Activated T-cell treated with anti-CD3 and anti-CD28 coated beads, Interleukin-2, amount 50 U/mL, for 72 hours (primary cell): ENCODE measurements around the gene SNAI1. TPM values are rescaled to one million over a fixed set of nuclear protein-coding genes. Genes with fewer than 3 reads are reported as not detected.
"Not testable (repeated sequence)": the region's sequence is repeated elsewhere in the genome, so short reads cannot be mapped to it uniquely, and the experiment has no call there.

ENCODE experiments used
- ATAC-seq, 2 donors: fragments of 150-1000 bp; cut with Tn5 transposase; replicated peaks in 1 of 2; 2 replicates each; pipeline ENCODE4 v1.10.0; 2021; ENCODE audit warnings: moderate library complexity in 2 of 2, mild to moderate bottlenecking in 1 of 2
- DNase-seq, 2 donors: peaks; one replicate each; pipeline ENCODE4 v3.0.0; 2021 to 2022; ENCODE audit warnings: mixed read lengths in 1 of 2
- H3K27ac Mint-ChIP-seq: one replicate; pipeline ENCODE4 v1.8.0; 2022; ENCODE audit warnings: mild to moderate bottlenecking, moderate library complexity, mixed read lengths
- H3K27me3 Mint-ChIP-seq: one replicate; pipeline ENCODE4 v1.8.0; 2022; ENCODE audit warnings: low read depth, mixed read lengths
- H3K36me3 Mint-ChIP-seq, 2 donors: one replicate each; pipeline ENCODE4 v1.8.0; 2022; ENCODE audit warnings: mixed read lengths in 2 of 2, mild to moderate bottlenecking in 1 of 2; ENCODE audit not compliant: insufficient read depth in 2 of 2
- H3K4me1 Mint-ChIP-seq: one replicate; pipeline ENCODE4 v1.8.0; 2022; ENCODE audit warnings: low read depth, mixed read lengths
- H3K4me3 Mint-ChIP-seq, 2 donors: one replicate each; pipeline ENCODE4 v1.8.0; 2022; ENCODE audit warnings: mild to moderate bottlenecking in 2 of 2, mixed read lengths in 2 of 2, moderate library complexity in 2 of 2
- H3K9me3 Mint-ChIP-seq, 2 donors: one replicate each; pipeline ENCODE4 v1.8.0; 2022; ENCODE audit warnings: mixed read lengths in 2 of 2
- total RNA-seq, 2 donors: library from RNA; stranded (reverse); gene quantifications; one replicate each; pipeline ENCODE4 v1.2.3, GENCODE V29; 2022

The SNAI1 gene
- total RNA-seq, 2 donors from 2014 or later = 1.3 TPM

DNA sequence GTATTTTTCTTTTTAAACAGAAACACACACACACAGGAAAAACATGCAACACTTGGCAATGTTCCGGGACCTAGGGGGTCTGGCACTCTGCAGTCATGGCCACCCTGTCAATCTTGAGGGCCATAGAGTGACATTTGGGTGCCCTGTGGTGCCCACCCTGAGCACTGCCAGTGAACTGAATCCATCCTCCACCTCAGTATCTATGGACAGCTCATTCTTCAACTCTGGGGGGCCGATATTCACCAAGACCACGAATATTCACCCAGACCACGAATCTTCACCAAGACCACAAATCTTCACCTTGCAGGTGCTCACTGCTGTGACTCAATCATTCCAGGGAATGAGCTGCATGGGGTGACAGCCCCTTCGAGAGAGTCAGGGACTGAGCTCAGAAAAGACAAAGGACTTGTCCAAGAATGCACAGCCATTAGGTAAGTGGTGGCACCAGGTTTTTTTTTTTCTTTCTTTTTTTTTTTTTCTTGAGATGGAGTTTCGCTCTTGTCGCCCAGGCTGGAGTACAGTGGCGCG, 19.1 kb downstream of the SNAI1 start:
- peaks cover 20% of the 10 kb centered on the region for H3K27me3 Mint-ChIP-seq
- peaks cover 45% of the 10 kb centered on the region for H3K4me1 Mint-ChIP-seq
- peak overlapping the region; percentile 36 for H3K27ac Mint-ChIP-seq
- no peak overlapping the region for H3K4me3 Mint-ChIP-seq
- ATAC-seq (peak; percentile 28 to 71), DNase-seq (peak; percentile 13 to 44)
- no peaks in the 10 kb centered on the region for H3K9me3 Mint-ChIP-seq
- no peaks in the 10 kb centered on the region for H3K36me3 Mint-ChIP-seq

DNA sequence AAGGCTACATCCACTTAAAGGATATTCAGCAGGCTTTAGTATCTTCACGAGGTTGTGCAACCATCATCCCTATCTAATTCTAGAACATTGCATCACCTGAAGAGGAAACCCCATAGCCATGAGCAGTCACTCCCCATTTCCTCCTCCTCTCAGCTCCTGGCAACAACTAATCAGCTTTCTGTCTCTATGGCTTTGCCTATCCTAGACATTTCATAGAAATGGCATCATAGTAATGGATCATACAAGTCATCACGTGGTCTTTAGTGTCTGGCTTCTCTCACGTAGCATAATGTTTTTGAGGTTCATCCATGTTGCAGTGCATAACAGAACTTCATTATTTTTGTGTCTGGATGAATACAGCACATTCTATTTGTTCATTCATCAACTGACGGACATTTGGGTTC, 20.5 kb downstream of the SNAI1 start:
- no peak overlapping the region for H3K27ac Mint-ChIP-seq
- no peaks in the 10 kb centered on the region for H3K36me3 Mint-ChIP-seq

DNA sequence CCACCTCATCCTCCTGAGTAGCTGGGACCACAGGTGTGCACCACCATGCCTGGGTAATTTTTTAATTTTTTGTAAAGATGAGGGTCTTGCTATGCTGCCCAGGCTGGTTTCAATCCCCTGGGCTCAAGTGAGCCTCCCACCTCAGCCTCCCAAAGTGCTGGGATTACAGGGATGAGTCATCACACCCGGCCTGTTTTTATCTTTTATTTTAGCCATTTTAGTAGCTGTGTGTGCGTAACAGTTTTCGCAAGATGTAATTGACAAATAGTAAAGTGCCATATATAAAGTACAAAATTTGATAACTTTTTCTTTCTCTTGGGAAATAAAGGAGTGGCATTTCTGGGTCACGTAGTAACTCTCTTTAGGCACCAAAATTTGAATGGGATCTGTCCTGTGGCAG, 21.4 kb downstream of the SNAI1 start:
- Mint-ChIP-seq H3K4me3 (no peak overlapping the region), H3K4me1 (peaks cover 38% of the 10 kb centered on the region), H3K27ac (no peak overlapping the region), H3K27me3 (peaks cover 9% of the 10 kb centered on the region), H3K9me3 (no peaks in the 10 kb centered on the region), H3K36me3 (no peaks in the 10 kb centered on the region)
- DNase-seq (no peak), ATAC-seq (no peak)

More for the DNA sequence above, 20.5 kb downstream of the SNAI1 start:
- Mint-ChIP-seq H3K27me3 (peaks cover 9% of the 10 kb centered on the region), H3K4me3 (no peak overlapping the region), H3K4me1 (peaks cover 45% of the 10 kb centered on the region), H3K9me3 (no peaks in the 10 kb centered on the region)
- ATAC-seq (peak; percentile 53 to 78), DNase-seq (no peak)

DNA sequence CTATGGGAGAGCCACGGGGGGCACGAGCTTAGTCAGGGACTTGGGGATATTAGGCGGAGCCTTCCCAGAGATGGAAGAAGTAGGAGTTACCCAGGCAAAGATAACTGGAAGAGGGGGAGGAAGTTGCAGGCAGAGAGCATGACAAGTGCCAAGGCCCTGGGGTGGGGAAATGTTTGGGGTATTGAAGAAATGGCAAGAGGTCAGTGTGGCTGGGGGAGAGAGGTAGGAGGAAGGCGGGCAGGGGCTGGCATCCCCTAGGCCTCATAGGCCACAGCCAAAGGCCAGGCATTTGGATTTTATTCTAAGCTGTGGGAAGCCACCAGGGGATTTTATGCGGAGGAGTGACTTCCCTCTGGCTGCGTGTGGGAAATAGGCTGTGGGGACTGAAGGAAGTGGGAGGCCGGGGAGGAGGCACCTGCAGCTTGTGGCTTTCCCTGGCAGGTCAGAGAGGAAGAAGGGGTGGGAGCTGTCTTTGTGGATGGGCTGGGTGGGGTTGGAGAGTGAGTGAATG, 22.7 kb downstream of the SNAI1 start:
- DNase-seq (no peak), ATAC-seq (no peak)
- peaks cover 31% of the 10 kb centered on the region for H3K4me1 Mint-ChIP-seq
- H3K27me3 Mint-ChIP-seq = peaks cover 9% of the 10 kb centered on the region
- no peaks in the 10 kb centered on the region for H3K36me3 Mint-ChIP-seq
- H3K4me3 Mint-ChIP-seq = peak overlapping the region in 1 of 2 donors; percentile 27
- H3K9me3 Mint-ChIP-seq = no peaks in the 10 kb centered on the region
- no peak overlapping the region for H3K27ac Mint-ChIP-seq

DNA sequence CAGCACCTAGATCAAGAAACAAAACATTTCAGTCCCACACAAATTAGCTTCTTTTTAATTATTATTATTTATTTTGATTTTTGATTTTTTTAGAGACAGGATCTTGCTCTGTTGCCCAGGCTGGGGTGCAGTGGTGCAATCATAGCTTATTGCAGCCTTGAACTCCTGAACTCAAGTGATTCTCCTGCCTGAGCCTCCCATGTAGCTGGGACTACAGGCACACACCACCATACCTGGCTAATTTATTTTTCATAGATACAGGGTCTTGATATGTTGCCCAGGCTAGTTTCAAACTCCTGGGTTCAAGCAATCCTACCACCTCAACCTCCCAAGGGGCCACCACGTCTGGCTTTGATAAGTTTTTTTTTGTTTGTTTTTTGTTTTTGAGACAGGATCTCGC, 24.6 kb downstream of the SNAI1 start:
- ATAC-seq = no peak
- H3K9me3 Mint-ChIP-seq = no peaks in the 10 kb centered on the region
- H3K4me1 Mint-ChIP-seq = peaks cover 18% of the 10 kb centered on the region
- DNase-seq = no peak
- H3K36me3 Mint-ChIP-seq = no peaks in the 10 kb centered on the region
- H3K27me3 Mint-ChIP-seq = peaks cover 14% of the 10 kb centered on the region
- H3K27ac Mint-ChIP-seq = no peak overlapping the region
- H3K4me3 Mint-ChIP-seq = no peak overlapping the region

DNA sequence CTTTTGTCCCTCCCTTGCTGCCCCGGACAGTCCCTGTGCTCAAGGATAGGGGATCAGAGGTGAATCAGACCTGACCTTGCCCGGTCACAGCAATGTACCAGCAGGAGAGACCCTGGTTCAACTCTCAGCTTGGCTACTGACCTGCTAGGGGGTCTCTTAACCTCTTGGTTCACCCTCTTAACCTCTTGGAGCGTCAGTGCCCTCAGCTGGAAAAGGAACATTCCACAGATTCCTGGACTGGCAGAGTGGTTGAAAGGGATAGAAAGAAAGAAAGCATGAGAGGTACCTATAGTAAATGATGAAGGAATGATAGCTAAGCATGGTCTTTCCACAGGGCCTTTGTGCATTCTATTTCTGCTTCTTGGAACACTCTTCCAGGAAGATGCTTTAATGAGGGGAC, 25.2 kb downstream of the SNAI1 start:
- H3K4me3 Mint-ChIP-seq = no peak overlapping the region
- H3K4me1 Mint-ChIP-seq = peaks cover 22% of the 10 kb centered on the region
- no peaks in the 10 kb centered on the region for H3K36me3 Mint-ChIP-seq
- H3K27ac Mint-ChIP-seq = no peak overlapping the region
- no peak for DNase-seq
- H3K9me3 Mint-ChIP-seq = no peaks in the 10 kb centered on the region
- H3K27me3 Mint-ChIP-seq = peaks cover 14% of the 10 kb centered on the region
- no peak for ATAC-seq

DNA sequence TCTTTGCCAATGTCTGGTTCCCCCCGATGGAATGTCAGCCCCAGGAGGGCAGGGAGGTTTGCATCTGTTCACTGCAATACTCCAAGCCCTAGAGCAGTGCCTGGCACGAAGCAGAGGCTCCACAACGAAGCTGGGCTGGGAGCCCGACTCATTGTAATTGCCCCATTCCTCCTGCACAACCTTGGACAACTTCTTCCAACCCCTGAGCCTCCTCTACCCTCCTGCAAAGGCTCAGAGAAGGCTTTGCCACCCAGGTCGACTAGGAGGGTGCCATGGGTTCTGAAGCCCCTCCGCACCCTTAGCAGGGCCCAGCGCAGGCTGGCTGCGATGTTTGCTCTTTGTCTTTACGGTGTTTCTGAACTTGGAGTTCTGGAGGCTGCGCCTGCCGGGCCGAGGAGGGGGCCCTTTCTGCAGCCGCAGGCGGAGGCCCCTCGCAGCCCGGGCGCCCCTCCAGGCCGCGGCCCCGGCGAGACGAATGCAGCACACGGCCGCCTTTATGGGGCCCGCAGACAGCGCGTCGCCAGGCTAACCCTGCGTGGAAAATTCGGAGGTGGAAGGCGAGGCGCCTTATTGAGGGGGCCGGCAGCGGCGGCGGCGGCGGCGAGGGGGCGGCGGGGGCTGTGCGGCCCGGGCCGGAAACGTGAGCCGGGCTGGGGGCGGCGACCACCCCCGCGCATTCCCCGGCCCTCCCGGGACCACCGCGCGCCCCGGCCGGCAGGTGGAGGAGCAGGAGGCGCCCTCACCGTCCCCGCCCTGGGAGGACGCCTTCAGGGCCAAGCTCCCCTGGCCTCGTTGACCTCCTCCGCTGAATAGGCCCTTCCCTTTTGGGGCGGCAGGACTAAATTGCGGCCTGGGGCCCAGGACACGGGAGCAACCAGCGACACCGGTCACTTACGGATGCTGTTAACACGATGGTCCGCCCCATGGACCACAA, 27.0 kb downstream of the SNAI1 start:
- ATAC-seq = no peak
- no peaks in the 10 kb centered on the region for H3K9me3 Mint-ChIP-seq
- no peak overlapping the region for H3K27ac Mint-ChIP-seq
- peaks cover 17% of the 10 kb centered on the region for H3K4me1 Mint-ChIP-seq
- DNase-seq = no peak
- H3K27me3 Mint-ChIP-seq = peaks cover 14% of the 10 kb centered on the region
- H3K4me3 Mint-ChIP-seq = no peak overlapping the region
- H3K36me3 Mint-ChIP-seq = no peaks in the 10 kb centered on the region

DNA sequence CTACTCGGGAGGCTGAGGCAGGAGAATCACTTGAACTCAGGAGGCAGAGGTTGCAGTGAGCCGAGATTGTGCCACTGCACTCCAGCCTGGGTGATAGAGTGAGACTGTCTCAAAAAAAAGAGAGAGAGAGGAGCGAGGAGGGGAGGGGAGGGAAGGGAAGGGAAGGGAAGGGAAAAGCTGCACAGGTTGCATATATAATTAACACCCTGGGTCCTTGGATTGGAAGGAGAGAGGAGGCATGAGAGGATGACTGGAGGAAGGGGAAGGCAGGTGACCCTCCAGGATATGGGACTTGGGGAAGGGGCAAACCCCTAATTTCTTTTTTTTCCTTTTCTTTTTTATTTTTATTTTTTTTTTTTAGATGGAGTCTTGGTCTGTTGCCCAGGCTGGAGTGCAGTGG, 28.8 kb downstream of the SNAI1 start:
- H3K9me3 Mint-ChIP-seq, H3K27ac Mint-ChIP-seq, ATAC-seq, H3K4me1 Mint-ChIP-seq, H3K36me3 Mint-ChIP-seq, H3K4me3 Mint-ChIP-seq, DNase-seq, H3K27me3 Mint-ChIP-seq: not testable (repeated sequence)

DNA sequence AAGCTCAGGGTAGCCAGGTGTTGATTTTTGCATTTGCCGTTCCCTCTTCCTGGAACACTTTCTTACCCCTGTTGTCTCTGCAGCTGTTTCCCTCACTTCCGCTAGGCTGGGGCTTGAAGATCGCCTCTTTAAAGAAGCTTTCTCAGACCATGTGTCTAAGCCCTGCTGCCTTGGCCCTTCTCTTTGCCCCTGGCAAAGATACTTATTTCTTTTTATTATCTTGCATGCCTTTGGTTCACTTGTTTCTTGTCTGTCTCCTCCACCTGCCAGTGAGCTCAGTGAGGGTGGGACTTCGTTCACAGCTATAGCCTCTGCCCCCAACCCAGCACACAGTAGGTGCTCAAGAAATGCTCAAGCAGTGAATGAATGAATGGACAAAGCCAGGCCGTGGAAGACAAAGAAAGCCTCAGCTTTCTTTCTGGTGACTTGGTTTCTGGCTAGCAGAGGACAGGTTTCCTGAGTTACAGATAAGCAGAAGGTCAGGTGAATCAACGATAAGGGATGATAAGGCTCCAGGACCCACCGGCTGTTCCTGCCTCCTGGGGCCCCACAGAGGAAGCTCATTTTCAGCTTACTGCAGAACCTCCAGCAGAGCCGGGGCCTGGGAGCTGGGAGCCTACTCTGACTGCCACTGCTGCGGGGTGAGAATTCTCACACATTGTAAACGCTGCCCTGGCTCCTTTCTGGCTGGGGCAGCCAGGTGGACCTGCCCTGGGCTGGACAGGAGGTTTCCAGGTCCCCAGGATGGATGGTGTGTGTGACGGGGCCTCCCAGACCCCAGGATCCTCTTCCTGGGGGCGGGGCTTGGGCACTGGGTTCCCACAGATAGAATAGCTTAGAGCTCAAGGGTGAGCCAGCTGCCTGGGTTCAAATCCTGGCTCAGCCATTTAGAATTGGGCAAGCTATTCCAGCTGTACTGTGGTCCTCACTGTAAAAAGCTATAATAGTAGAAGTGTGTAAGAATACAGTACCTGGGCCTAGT, 29.8 kb downstream of the SNAI1 start:
- no peak for DNase-seq
- H3K27ac Mint-ChIP-seq = no peak overlapping the region
- peaks cover 7% of the 10 kb centered on the region for H3K4me1 Mint-ChIP-seq
- H3K4me3 Mint-ChIP-seq = no peak overlapping the region
- no peaks in the 10 kb centered on the region for H3K9me3 Mint-ChIP-seq
- no peak for ATAC-seq
- H3K36me3 Mint-ChIP-seq = no peaks in the 10 kb centered on the region
- H3K27me3 Mint-ChIP-seq = peaks cover 6% of the 10 kb centered on the region

DNA sequence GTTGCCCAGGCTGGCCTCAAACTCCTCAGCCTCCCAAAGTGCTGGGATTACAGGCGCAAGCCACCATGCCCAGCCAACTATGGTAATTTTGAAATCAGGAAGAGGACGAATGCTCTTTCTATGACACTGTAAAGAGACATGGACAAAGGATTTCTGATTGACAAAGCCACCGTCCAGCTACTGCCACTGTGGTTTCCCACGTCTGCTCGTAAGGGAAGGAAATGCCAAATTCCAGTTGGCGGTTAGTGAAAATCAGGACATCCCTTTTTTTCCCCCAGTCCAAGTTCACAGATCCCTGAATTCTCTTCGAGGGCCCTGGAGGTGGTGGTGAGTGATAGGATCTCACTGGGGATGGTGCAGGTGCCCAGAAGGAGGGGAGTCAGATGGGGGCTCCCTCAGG, 31.2 kb downstream of the SNAI1 start:
- no peak overlapping the region for H3K27ac Mint-ChIP-seq
- peaks cover 7% of the 10 kb centered on the region for H3K4me1 Mint-ChIP-seq
- ATAC-seq (no peak), DNase-seq (no peak)
- H3K36me3 Mint-ChIP-seq = no peaks in the 10 kb centered on the region
- H3K9me3 Mint-ChIP-seq = no peaks in the 10 kb centered on the region
- peaks cover 14% of the 10 kb centered on the region for H3K27me3 Mint-ChIP-seq
- no peak overlapping the region for H3K4me3 Mint-ChIP-seq

DNA sequence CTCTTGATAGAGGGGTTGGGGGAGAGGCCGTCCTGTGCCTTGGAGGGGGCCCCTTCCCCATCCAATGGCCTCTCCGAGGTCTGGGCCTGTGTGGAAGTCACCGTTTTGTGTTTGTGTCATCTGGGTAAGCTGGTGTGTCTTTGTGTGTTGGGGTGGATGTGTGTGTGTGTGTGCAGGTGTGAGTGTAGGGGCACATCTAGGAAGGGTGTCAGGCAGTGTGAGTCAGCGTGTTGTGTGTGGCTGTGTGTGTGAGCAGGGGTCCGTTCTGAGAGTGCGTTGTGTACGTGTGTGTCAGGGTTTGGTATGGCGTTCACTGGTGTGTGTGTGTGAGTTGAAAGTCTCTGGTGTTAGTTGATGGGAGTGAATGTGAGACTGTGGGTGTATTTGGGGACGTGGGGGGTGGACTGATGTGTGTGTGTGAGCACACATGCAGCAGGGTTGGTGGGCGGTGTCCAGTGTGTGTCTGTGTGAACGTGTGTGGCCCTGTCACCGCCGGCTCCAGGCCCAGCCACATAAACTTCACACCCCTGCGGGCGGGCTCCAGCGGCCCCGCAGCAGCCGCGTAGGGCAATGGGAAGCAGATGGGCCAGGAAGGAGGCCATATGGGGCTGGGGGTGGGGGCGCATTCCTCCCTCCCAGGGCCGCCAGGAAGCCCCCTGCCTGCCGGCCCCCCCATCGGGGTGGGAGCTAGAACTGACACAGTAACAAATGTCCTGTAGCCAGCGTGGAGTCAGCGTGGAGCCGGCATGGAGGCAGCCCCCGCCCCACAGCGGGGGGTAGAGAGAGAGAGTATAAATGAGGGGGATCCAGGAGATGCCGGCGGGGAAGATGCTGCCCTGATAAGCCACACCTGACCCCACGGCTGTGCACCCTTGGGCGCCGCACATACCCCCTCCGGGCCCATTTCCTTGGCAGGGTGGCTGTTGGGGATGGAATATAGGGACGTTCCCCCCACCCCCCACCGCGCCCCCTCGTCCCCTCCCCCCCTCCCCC, 32.1 kb downstream of the SNAI1 start:
- Mint-ChIP-seq H3K4me1 (peaks cover 7% of the 10 kb centered on the region), H3K27me3 (peaks cover 14% of the 10 kb centered on the region), H3K9me3 (no peaks in the 10 kb centered on the region), H3K4me3 (no peak overlapping the region), H3K27ac (no peak overlapping the region), H3K36me3 (no peaks in the 10 kb centered on the region)
- ATAC-seq (no peak), DNase-seq (no peak)

DNA sequence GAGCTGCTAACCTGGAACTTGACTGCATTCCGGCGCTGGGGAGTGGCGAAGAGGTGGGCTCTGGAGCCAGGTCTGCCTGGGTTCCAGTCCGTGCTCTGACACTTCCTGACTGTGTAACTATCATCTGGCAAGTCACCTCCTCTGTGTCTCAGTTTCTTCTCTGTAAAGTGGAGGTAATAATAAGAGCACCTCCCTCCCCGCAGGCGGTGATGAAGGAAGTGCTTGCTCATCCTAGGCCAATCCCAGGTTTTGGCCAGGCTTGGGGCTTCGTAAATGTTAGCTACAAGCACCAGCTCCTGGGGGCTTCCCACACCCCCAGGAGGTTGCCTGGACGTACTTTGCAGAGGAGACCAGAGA, 32.8 kb downstream of the SNAI1 start:
- Mint-ChIP-seq H3K4me3 (no peak overlapping the region), H3K27ac (no peak overlapping the region)
- ATAC-seq = no peak

More for the DNA sequence above, 32.8 kb downstream of the SNAI1 start:
- no peaks in the 10 kb centered on the region for H3K36me3 Mint-ChIP-seq
- H3K9me3 Mint-ChIP-seq = no peaks in the 10 kb centered on the region
- H3K27me3 Mint-ChIP-seq = peaks cover 13% of the 10 kb centered on the region
- H3K4me1 Mint-ChIP-seq = peaks cover 7% of the 10 kb centered on the region
- no peak for DNase-seq
